ENCODE data around the gene KRT33A.

Gene KRT33A

GRCh38 chr17:41331606-41332005 is 19.0 kb downstream of the KRT33A start:
- H3K27me3 ChIP-seq (ENCODE audit: control insufficient read depth in 1 of 2, insufficient read depth in 1 of 2, low read length in 2 of 2): peaks cover 0 to 29% of the 10 kb centered on the region in 2 experiments
- no peak overlapping the region for H3K4me2 ChIP-seq (ENCODE audit: low read length, poor library complexity, severe bottlenecking)
- no peak overlapping the region for H2BK5ac ChIP-seq (ENCODE audit: low read depth, low read length, poor library complexity, severe bottlenecking)
- H3K36me3 ChIP-seq (ENCODE audit: control insufficient read depth in 1 of 2, insufficient read depth in 2 of 2, low read depth in 1 of 2, low read length in 2 of 2): no peaks in the 10 kb centered on the region
- H3K18ac ChIP-seq (ENCODE audit: low read depth in 1 of 2, low read length in 2 of 2): no peak overlapping the region
- H4K8ac ChIP-seq (ENCODE audit: low read length): no peak overlapping the region
- no peak overlapping the region for H2AK5ac ChIP-seq (ENCODE audit: low read length, severe bottlenecking)
- no peaks in the 10 kb centered on the region for H3K9me3 ChIP-seq (ENCODE audit: control insufficient read depth, low read length)
- no peaks in the 10 kb centered on the region for H3K79me1 ChIP-seq (replicated peaks; ENCODE audit: low read length, poor library complexity, severe bottlenecking)
- DNase-seq: no peak
- H3K4ac ChIP-seq (ENCODE audit: low read depth in 1 of 2, low read length in 2 of 2): no peak overlapping the region
- H4K91ac ChIP-seq (ENCODE audit: low read length): no peak overlapping the region
- 84% methylated on average over 7 of the region's 7 CpGs for WGBS
- no peak overlapping the region for H2BK12ac ChIP-seq (ENCODE audit: low read length in 2 of 2)
- H3K14ac ChIP-seq (ENCODE audit: low read length in 2 of 2): no peak overlapping the region
- no peak overlapping the region for H3K27ac ChIP-seq (ENCODE audit: low read length, poor library complexity, severe bottlenecking)
- H2AFZ ChIP-seq (ENCODE audit: low read depth, low read length): no peak overlapping the region
- H3K9ac ChIP-seq (ENCODE audit: low read length): no peak overlapping the region
- H3K4me3 ChIP-seq (ENCODE audit: insufficient read depth in 1 of 2, low read depth in 1 of 2, low read length in 2 of 2): no peak overlapping the region
- H2BK15ac ChIP-seq (ENCODE audit: low read depth, poor library complexity, severe bottlenecking): no peak overlapping the region
- H3K4me1 ChIP-seq (ENCODE audit: control insufficient read depth, insufficient read depth, low read depth, low read length): peaks cover 17% of the 10 kb centered on the region
- H3K23ac ChIP-seq (ENCODE audit: low read length in 2 of 2): no peak overlapping the region
- H2BK120ac ChIP-seq (ENCODE audit: low read depth, low read length): no peak overlapping the region

DNA sequence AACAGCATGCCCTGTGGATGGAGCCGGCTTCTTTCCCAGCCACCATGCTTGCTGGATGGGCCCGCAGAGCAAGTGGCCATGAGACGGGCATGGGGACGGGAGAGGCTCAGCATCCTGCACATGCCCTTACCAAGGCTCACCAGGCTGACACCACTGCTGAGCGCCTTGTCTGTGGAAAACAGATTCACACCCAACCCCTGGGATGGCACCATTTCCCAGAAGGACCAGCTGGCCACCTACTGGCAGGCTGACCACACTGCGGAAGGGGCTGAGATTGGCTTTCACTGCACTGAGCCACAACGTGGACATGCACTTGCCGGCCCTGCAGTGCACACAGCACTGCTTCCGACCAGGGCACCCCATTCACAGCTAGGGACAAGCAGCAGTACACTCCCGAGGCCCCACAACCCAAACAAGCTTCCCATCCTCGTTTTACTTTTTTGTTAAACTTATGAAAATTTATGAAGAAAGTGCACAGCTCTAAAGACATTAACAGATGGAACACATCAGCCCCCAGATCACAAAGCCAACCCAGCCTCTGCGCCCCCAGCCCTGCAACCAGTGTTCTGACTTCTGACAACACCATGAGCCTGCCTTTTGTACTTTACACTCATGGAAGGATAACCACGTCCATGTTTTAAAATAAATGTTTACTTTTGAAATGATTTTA is 21.2 kb downstream of the KRT33A start:
- H3K9me3 ChIP-seq (ENCODE audit: control insufficient read depth, low read length): no peaks in the 10 kb centered on the region
- H2BK5ac ChIP-seq (ENCODE audit: low read depth, low read length, poor library complexity, severe bottlenecking): no peak overlapping the region
- WGBS: 54% methylated on average over 11 of the region's 13 CpGs
- H4K8ac ChIP-seq (ENCODE audit: low read length): no peak overlapping the region
- peak overlapping the region; percentile 1 for H2AK5ac ChIP-seq (ENCODE audit: low read length, severe bottlenecking)
- H3K14ac ChIP-seq (ENCODE audit: low read length in 2 of 2): no peak overlapping the region
- H2BK120ac ChIP-seq (ENCODE audit: low read depth, low read length): no peak overlapping the region
- no peaks in the 10 kb centered on the region for H3K36me3 ChIP-seq (ENCODE audit: control insufficient read depth in 1 of 2, insufficient read depth in 2 of 2, low read depth in 1 of 2, low read length in 2 of 2)
- H2BK15ac ChIP-seq (ENCODE audit: low read depth, poor library complexity, severe bottlenecking): no peak overlapping the region
- no peaks in the 10 kb centered on the region for H3K79me1 ChIP-seq (replicated peaks; ENCODE audit: low read length, poor library complexity, severe bottlenecking)
- H3K4me2 ChIP-seq (ENCODE audit: low read length, poor library complexity, severe bottlenecking): no peak overlapping the region
- no peak overlapping the region for H2BK12ac ChIP-seq (ENCODE audit: low read length in 2 of 2)
- no peak overlapping the region for H3K27ac ChIP-seq (ENCODE audit: low read length, poor library complexity, severe bottlenecking)
- no peak overlapping the region for H3K4ac ChIP-seq (ENCODE audit: low read depth in 1 of 2, low read length in 2 of 2)
- DNase-seq: peak; percentile 51
- H3K23ac ChIP-seq (ENCODE audit: low read length in 2 of 2): no peak overlapping the region
- H3K9ac ChIP-seq (ENCODE audit: low read length): no peak overlapping the region
- H3K18ac ChIP-seq (ENCODE audit: low read depth in 1 of 2, low read length in 2 of 2): no peak overlapping the region
- no peak overlapping the region for H2AFZ ChIP-seq (ENCODE audit: low read depth, low read length)
- peaks cover 12% of the 10 kb centered on the region for H3K4me1 ChIP-seq (ENCODE audit: control insufficient read depth, insufficient read depth, low read depth, low read length)
- no peak overlapping the region for H3K4me3 ChIP-seq (ENCODE audit: insufficient read depth in 1 of 2, low read depth in 1 of 2, low read length in 2 of 2)
- H4K91ac ChIP-seq (ENCODE audit: low read length): no peak overlapping the region
- H3K27me3 ChIP-seq (ENCODE audit: control insufficient read depth in 1 of 2, insufficient read depth in 1 of 2, low read length in 2 of 2): peaks cover 0 to 14% of the 10 kb centered on the region in 2 experiments

GRCh38 chr17:41328207-41328606 is 22.4 kb downstream of the KRT33A start:
- DNase-seq: no peak
- WGBS: 96% methylated on average over 7 of the region's 7 CpGs
- Histone ChIP-seq H2AFZ (ENCODE audit: low read depth, low read length) (no peak overlapping the region), H3K36me3 (ENCODE audit: control insufficient read depth in 1 of 2, insufficient read depth in 2 of 2, low read depth in 1 of 2, low read length in 2 of 2) (no peaks in the 10 kb centered on the region), H3K79me1 (replicated peaks; ENCODE audit: low read length, poor library complexity, severe bottlenecking) (no peaks in the 10 kb centered on the region), H2BK15ac (ENCODE audit: low read depth, poor library complexity, severe bottlenecking) (no peak overlapping the region), H2BK120ac (ENCODE audit: low read depth, low read length) (no peak overlapping the region), H3K9me3 (ENCODE audit: control insufficient read depth, low read length) (no peaks in the 10 kb centered on the region), H3K9ac (ENCODE audit: low read length) (no peak overlapping the region), H2BK5ac (ENCODE audit: low read depth, low read length, poor library complexity, severe bottlenecking) (no peak overlapping the region), H4K8ac (ENCODE audit: low read length) (no peak overlapping the region), H3K27me3 (ENCODE audit: control insufficient read depth in 1 of 2, insufficient read depth in 1 of 2, low read length in 2 of 2) (peaks cover 0 to 10% of the 10 kb centered on the region in 2 experiments), H3K23ac (ENCODE audit: low read length in 2 of 2) (no peak overlapping the region), H2BK12ac (ENCODE audit: low read length in 2 of 2) (no peak overlapping the region), H4K91ac (ENCODE audit: low read length) (no peak overlapping the region), H3K27ac (ENCODE audit: low read length, poor library complexity, severe bottlenecking) (no peak overlapping the region), H2AK5ac (ENCODE audit: low read length, severe bottlenecking) (peak overlapping the region; percentile 23), H3K4me1 (ENCODE audit: control insufficient read depth, insufficient read depth, low read depth, low read length) (peaks cover 12% of the 10 kb centered on the region), H3K18ac (ENCODE audit: low read depth in 1 of 2, low read length in 2 of 2) (no peak overlapping the region), H3K4me3 (ENCODE audit: insufficient read depth in 1 of 2, low read depth in 1 of 2, low read length in 2 of 2) (no peak overlapping the region), H3K14ac (ENCODE audit: low read length in 2 of 2) (no peak overlapping the region), H3K4ac (ENCODE audit: low read depth in 1 of 2, low read length in 2 of 2) (no peak overlapping the region), H3K4me2 (ENCODE audit: low read length, poor library complexity, severe bottlenecking) (no peak overlapping the region)

DNA sequence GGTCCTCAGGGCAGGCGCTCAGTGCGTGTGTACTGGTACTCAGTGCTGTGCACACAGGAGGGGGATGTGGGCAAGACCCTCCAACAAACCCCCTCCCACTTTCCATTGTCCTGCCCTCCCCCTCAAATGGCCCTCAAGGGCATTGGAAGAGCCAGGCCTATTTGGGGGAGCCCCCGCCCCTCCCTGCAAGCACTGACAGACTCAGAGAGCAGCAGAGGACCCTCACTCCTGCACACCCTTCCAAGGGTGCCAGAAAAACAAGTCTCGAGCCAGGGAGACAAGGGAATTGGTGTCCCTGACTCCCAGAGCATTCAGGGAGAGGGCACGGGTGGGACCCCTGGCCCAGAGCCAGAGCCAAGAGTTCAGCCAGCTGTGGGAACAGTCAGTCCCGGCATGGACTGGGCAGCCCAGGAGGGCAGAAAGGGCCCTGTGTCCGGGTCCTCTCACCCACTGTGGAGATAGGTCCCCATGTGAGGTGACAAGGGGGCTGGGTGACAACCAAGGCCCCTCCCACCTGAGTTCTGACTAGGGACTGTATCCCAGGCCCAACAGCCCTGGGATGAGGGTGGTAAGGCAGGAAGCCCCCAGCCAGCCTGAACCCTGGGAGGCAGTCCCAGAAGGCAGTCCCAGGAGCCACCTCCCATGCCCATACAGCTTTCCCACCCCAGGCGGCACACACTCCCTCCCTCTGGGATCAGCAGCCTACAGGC is 23.1 kb downstream of the KRT33A start:
- no peak overlapping the region for H4K8ac ChIP-seq (ENCODE audit: low read length)
- no peak overlapping the region for H3K4ac ChIP-seq (ENCODE audit: low read depth in 1 of 2, low read length in 2 of 2)
- no peaks in the 10 kb centered on the region for H3K79me1 ChIP-seq (replicated peaks; ENCODE audit: low read length, poor library complexity, severe bottlenecking)
- H3K18ac ChIP-seq (ENCODE audit: low read depth in 1 of 2, low read length in 2 of 2): no peak overlapping the region
- no peak overlapping the region for H3K4me3 ChIP-seq (ENCODE audit: insufficient read depth in 1 of 2, low read depth in 1 of 2, low read length in 2 of 2)
- H2BK12ac ChIP-seq (ENCODE audit: low read length in 2 of 2): no peak overlapping the region
- H3K9me3 ChIP-seq (ENCODE audit: control insufficient read depth, low read length): no peaks in the 10 kb centered on the region
- H3K4me1 ChIP-seq (ENCODE audit: control insufficient read depth, insufficient read depth, low read depth, low read length): peaks cover 16% of the 10 kb centered on the region
- H2AFZ ChIP-seq (ENCODE audit: low read depth, low read length): no peak overlapping the region
- H2AK5ac ChIP-seq (ENCODE audit: low read length, severe bottlenecking): peak overlapping the region; percentile 33
- H2BK120ac ChIP-seq (ENCODE audit: low read depth, low read length): no peak overlapping the region
- 91% methylated on average over 8 of the region's 8 CpGs for WGBS
- no peak overlapping the region for H3K9ac ChIP-seq (ENCODE audit: low read length)
- DNase-seq: no peak
- H2BK15ac ChIP-seq (ENCODE audit: low read depth, poor library complexity, severe bottlenecking): no peak overlapping the region
- no peak overlapping the region for H3K4me2 ChIP-seq (ENCODE audit: low read length, poor library complexity, severe bottlenecking)
- no peak overlapping the region for H2BK5ac ChIP-seq (ENCODE audit: low read depth, low read length, poor library complexity, severe bottlenecking)
- H3K14ac ChIP-seq (ENCODE audit: low read length in 2 of 2): peak overlapping the region in 1 of 2 experiments; percentile 18
- H3K27me3 ChIP-seq (ENCODE audit: control insufficient read depth in 1 of 2, insufficient read depth in 1 of 2, low read length in 2 of 2): peaks cover 0 to 7% of the 10 kb centered on the region in 2 experiments
- H4K91ac ChIP-seq (ENCODE audit: low read length): no peak overlapping the region
- H3K27ac ChIP-seq (ENCODE audit: low read length, poor library complexity, severe bottlenecking): no peak overlapping the region
- no peak overlapping the region for H3K23ac ChIP-seq (ENCODE audit: low read length in 2 of 2)
- no peaks in the 10 kb centered on the region for H3K36me3 ChIP-seq (ENCODE audit: control insufficient read depth in 1 of 2, insufficient read depth in 2 of 2, low read depth in 1 of 2, low read length in 2 of 2)

All from mesenchymal stem cell (in vitro differentiated cells and primary cell).